Measurements from ENCODE around the gene PALD1. TPM values are rescaled to one million over a fixed set of nuclear protein-coding genes. Genes with fewer than 3 reads are reported as not detected.
A peak's percentile ranks its signal among the peaks of the same experiment; 100 is the strongest.
"Not testable (repeated sequence)": the region's sequence is repeated elsewhere in the genome, so short reads cannot be mapped to it uniquely, and the experiment has no call there.

The PALD1 gene
- total RNA-seq, 2 donors from 2014 or later, result 1.3 to 3.9 TPM

- ATAC-seq, result peak; percentile 48
- peak; percentile 38 to 52 for DNase-seq
- intact Hi-C loops (cut with DNase I, micrococcal nuclease), result no loop called here
These were observed 124.3 kb downstream of the PALD1 start, which contains the start of gene PRF1 for GRCh38 chr10:70602665-70603448. Gene PRF1, minus strand, starts transcription at chr10:70602741. Its CDS starts 1,839 bp downstream, at chr10:70600902.

GRCh38 chr10:70603449-70603801, 124.9 kb downstream of the PALD1 start:
- DNase-seq (no peak), ATAC-seq (no peak)
- intact Hi-C loops (cut with DNase I, micrococcal nuclease), result no loop called here

- intact Hi-C loops (cut with DNase I, micrococcal nuclease), result no loop called here
- ATAC-seq, result no peak
- DNase-seq, result no peak
These were observed 125.5 kb downstream of the PALD1 start for GRCh38 chr10:70604106-70604505.

GRCh38 chr10:70605161-70605560, 126.6 kb downstream of the PALD1 start:
- no peak for ATAC-seq
- intact Hi-C loops (cut with DNase I, micrococcal nuclease), result no loop called here
- no peak for DNase-seq

GRCh38 chr10:70607936-70608335, 129.4 kb downstream of the PALD1 start:
- ATAC-seq (no peak), DNase-seq (no peak)
- intact Hi-C loops (cut with DNase I, micrococcal nuclease), result no loop called here

- intact Hi-C loops (cut with DNase I, micrococcal nuclease), result no loop called here
- ATAC-seq, result no peak
- no peak for DNase-seq
These were observed 135.4 kb downstream of the PALD1 start for GRCh38 chr10:70613941-70614340.

- intact Hi-C loops (cut with DNase I, micrococcal nuclease); ATAC-seq; DNase-seq: not testable (repeated sequence)
These were observed 135.8 kb downstream of the PALD1 start for GRCh38 chr10:70614364-70614763.

- DNase-seq (no peak), ATAC-seq (no peak)
- intact Hi-C loops (cut with DNase I, micrococcal nuclease), result no loop called here
These were observed 136.6 kb downstream of the PALD1 start for GRCh38 chr10:70615211-70615610.

GRCh38 chr10:70615784-70616522, 137.4 kb downstream of the PALD1 start:
- ATAC-seq, result no peak
- DNase-seq, result no peak
- intact Hi-C loops (cut with DNase I, micrococcal nuclease), result no loop called here

GRCh38 chr10:70616761-70617160, 138.2 kb downstream of the PALD1 start:
- ATAC-seq, result no peak
- DNase-seq, result no peak
- intact Hi-C loops (cut with DNase I, micrococcal nuclease), result no loop called here

Other genes starting within 250 kb of the PALD1 start
- gene PPA1, start 245.3 kb upstream of the PALD1 start, total RNA-seq, result 100 to 1,000 TPM; 137 to 168 TPM
- gene NPFFR1, start 194.8 kb upstream of the PALD1 start, total RNA-seq, result under 1 TPM; 0.03 to 0.15 TPM
- gene LRRC20, start 96.1 kb upstream of the PALD1 start, total RNA-seq, result 1 to 10 TPM; 5.0 to 5.6 TPM
- 100 to 1,000 TPM in 1 of 2 donors, 10 to 100 TPM in 1; 72.2 to 112 TPM for gene EIF4EBP2, start 74.6 kb upstream of the PALD1 start, total RNA-seq
- not detected for gene NODAL, start 37.1 kb upstream of the PALD1 start, total RNA-seq
- gene PRF1, start 124.0 kb downstream of the PALD1 start, total RNA-seq, result 1 to 10 TPM; 2.7 to 4.3 TPM
- gene ADAMTS14, start 193.7 kb downstream of the PALD1 start, total RNA-seq, result 1 to 10 TPM in 1 of 2 donors, under 1 TPM in 1; 0.95 to 2.1 TPM

Measured in left colon (tissue), 2 donors.